Measurements from ENCODE around the gene MVK. TPM values are rescaled to one million over a fixed set of nuclear protein-coding genes. Genes with fewer than 3 reads are reported as not detected.

Gene MVK
- total RNA-seq, 4 donors from 2014 or later: 20.4 to 42.0 (median 31.6) TPM

- Histone ChIP-seq H3K36me3 (peaks cover 5 to 26% of the 10 kb centered on the region in 2 donors), H3K9me3 (no peaks in the 10 kb centered on the region)
These were observed 39.1 kb upstream of the MVK start for GRCh38 chr12:109534456-109534855.

GRCh38 chr12:109535231-109535862, 38.2 kb upstream of the MVK start:
- H3K36me3 ChIP-seq: peaks cover 5 to 26% of the 10 kb centered on the region in 2 donors
- WGBS, 2 donors: 95% methylated on average over 25 of the region's 25 CpGs

More at GRCh38 chr12:109534456-109534855, 39.1 kb upstream of the MVK start:
- no peak for DNase-seq
- 97 to 98% methylated on average over 12 to 14 of the region's 15 CpGs for WGBS, 2 donors
- no peak for TF ChIP-seq CTCF (IDR thresholded peaks at IDR 0.05)
- TF ChIP-seq POLR2A (IDR thresholded peaks at IDR 0.05): no peak
- peaks cover 0 to 8% of the 10 kb centered on the region in 2 donors for H3K4me1 ChIP-seq
- no peak overlapping the region for H3K4me3 ChIP-seq (replicated peaks in 1 of 3)
- no peak overlapping the region for H3K27ac ChIP-seq
- no peaks in the 10 kb centered on the region for H3K27me3 ChIP-seq
- intact Hi-C loops (cut with DNase I): no loop called here

GRCh38 chr12:109535863-109536250, 37.7 kb upstream of the MVK start:
- no peak for TF ChIP-seq POLR2A (IDR thresholded peaks at IDR 0.05)
- TF ChIP-seq CTCF (IDR thresholded peaks at IDR 0.05): no peak
- no peaks in the 10 kb centered on the region for H3K27me3 ChIP-seq
- intact Hi-C loops (cut with DNase I): no loop called here
- H3K9me3 ChIP-seq: no peaks in the 10 kb centered on the region
- DNase-seq: no peak
- 90 to 92% methylated on average over 5 of the region's 5 CpGs for WGBS, 2 donors
- no peak overlapping the region for H3K4me3 ChIP-seq (replicated peaks in 1 of 3)
- no peaks in the 10 kb centered on the region for H3K4me1 ChIP-seq
- peaks cover 2 to 22% of the 10 kb centered on the region in 2 donors for H3K36me3 ChIP-seq
- no peak overlapping the region for H3K27ac ChIP-seq

More at GRCh38 chr12:109535231-109535862, 38.2 kb upstream of the MVK start:
- DNase-seq: no peak
- intact Hi-C loops (cut with DNase I): no loop called here
- no peaks in the 10 kb centered on the region for H3K27me3 ChIP-seq
- peaks cover 0 to 5% of the 10 kb centered on the region in 2 donors for H3K4me1 ChIP-seq
- no peak overlapping the region for H3K4me3 ChIP-seq (replicated peaks in 1 of 3)
- no peak overlapping the region for H3K27ac ChIP-seq
- H3K9me3 ChIP-seq: no peaks in the 10 kb centered on the region
- TF ChIP-seq POLR2A (IDR thresholded peaks at IDR 0.05) (no peak), CTCF (IDR thresholded peaks at IDR 0.05) (no peak)

GRCh38 chr12:109537136-109537535, 36.5 kb upstream of the MVK start:
- Histone ChIP-seq H3K27ac (no peak overlapping the region), H3K4me1 (no peaks in the 10 kb centered on the region), H3K36me3 (peaks cover 0 to 22% of the 10 kb centered on the region in 2 donors), H3K4me3 (replicated peaks in 1 of 3) (no peak overlapping the region), H3K9me3 (no peaks in the 10 kb centered on the region), H3K27me3 (no peaks in the 10 kb centered on the region)
- DNase-seq: no peak
- WGBS, 2 donors: 89 to 96% methylated on average over 8 of the region's 8 CpGs
- no peak for TF ChIP-seq CTCF (IDR thresholded peaks at IDR 0.05)
- TF ChIP-seq POLR2A (IDR thresholded peaks at IDR 0.05): no peak
- intact Hi-C loops (cut with DNase I): no loop called here

- Histone ChIP-seq H3K27me3 (no peaks in the 10 kb centered on the region), H3K4me1 (no peaks in the 10 kb centered on the region), H3K27ac (no peak overlapping the region), H3K4me3 (replicated peaks in 1 of 3) (no peak overlapping the region), H3K9me3 (no peaks in the 10 kb centered on the region), H3K36me3 (peaks cover 0 to 19% of the 10 kb centered on the region in 2 donors)
- no peak for DNase-seq
- WGBS, 2 donors: 79 to 82% methylated on average over 16 of the region's 16 CpGs
- intact Hi-C loops (cut with DNase I): no loop called here
- TF ChIP-seq POLR2A (IDR thresholded peaks at IDR 0.05) (no peak), CTCF (IDR thresholded peaks at IDR 0.05) (no peak)
These were observed 35.3 kb upstream of the MVK start for GRCh38 chr12:109538191-109538863.

Data from thyroid gland (tissue), 4 donors.